GM19372 (cell line): ENCODE results near the gene FHIT.

Source experiments
- ATAC-seq: cut with Tn5 transposase; IDR thresholded peaks from one replicate; pipeline ENCODE4 v1.9.1; 2021; ENCODE audit warnings: mild to moderate bottlenecking, low read depth, moderate library complexity; ENCODE audit not compliant: unreplicated experiment

The FHIT gene

DNA sequence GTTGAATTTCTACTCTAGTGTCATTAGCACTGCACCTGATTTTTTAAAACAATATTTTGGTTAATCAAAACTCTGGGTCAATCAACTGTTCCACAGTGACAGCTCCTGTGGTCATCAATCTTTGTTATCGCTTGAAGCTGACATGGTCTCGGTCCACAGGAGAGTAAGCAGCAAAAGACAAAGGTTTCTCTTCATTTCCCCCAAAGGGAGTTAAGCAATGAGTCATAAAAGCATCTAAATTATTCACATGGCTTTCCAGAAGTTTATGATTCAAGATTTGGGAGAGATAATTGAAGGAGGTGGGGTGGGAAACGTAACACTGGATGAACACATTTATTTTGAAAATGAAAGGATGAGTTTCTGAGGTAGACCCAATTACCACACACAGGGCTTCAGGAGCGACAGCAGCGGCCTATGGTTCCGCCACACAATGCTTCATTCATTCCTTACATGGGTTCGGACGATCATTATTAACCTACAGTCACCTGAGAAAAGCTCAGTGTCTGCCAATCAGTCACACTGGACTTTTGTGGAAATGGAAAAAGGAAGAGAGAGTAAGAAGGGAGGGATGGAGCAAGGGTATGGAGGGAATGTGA is 505.1 kb downstream of the FHIT start:
- no peak for ATAC-seq

DNA sequence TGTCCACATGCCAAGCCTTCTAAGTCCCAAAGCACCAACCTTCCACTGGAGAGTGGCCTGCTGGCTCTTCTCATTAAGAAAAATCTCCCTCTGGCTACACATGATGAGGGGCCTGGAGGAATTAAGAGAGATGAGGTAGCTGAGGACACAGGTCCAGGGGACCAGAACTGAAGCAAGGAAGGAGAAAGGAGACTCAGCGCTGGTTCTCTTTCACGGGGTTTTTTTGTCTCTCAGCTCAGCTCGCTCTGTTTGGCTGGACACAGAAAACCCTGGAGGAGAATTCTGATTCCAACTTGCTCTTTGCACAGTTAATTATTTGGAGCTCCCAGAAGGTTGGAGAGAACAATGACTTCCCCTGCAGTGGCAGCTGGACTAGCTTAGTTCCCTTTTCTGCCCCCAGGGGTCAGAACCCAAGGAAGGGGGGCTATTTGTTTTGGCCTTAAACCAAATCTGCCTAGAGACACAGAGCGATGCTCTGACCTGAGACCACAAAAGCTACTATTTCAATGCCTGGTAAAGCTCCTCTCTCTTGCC is 507.6 kb downstream of the FHIT start:
- ATAC-seq, result no peak

DNA sequence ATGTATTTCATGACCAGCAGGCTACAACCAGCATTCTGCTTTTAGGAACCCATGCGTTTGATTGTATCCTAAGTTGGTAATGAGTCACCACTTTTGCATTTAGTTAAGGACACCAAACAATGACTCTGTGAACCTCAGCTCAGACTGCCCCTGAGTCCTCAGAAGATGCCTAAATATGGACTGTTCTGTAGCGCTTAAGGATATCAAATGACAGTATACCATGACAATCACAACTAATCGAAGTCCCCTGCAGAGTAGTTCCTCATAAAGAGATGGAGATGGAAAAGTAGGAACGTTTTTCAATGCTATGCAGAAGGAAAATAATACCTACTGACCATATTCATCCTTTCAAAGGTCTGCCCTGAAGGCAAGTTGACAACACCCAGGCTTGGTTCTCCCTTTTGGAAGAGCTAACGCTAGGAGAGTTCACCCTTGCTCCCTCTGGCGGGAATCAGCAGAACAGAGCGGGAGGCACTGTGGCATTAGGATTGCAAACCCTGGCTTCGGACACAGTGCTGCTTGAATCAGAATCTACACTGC is 508.6 kb downstream of the FHIT start:
- no peak for ATAC-seq

- ATAC-seq, result no peak
Measured at GRCh38 chr3:60737633-60738399, 513.4 kb downstream of the FHIT start.

DNA sequence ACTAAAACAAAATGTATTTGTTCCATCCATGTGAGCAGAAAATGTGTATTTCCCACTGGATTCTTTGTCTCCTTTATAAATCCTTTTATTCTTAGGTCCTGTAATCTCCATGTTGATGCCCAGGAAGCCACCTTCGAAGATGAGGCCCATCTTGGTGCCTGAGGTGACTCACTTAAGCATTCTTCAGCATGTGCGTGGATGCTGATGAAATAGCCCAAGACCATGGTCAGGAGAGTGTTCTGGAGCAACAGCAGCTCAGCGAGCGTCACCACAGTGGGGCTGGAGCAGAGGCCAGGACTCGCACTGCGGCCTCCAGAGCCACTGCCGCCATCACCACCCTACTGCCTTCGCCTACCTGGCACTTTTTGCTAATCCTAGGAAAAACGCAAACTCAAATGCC is 520.9 kb downstream of the FHIT start:
- no peak for ATAC-seq

DNA sequence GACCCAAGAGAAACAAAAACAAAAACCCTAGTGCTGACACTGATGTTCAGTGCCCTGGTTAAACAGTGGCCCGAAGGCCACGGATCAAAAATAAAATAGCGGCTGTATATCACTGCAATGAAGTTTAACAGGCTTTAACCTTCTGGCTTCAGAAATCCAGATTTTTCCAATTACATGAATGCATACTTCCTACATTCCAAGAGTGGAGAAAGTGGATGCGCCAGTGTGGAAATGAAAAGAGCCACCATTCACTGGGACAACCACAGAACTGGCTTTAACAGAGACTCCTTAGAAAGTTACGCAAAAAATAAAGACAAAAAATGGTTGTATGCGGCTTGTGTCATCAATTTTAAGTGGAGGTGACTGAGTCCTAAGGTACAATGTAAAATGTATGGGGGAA is 522.2 kb downstream of the FHIT start:
- no peak for ATAC-seq

- no peak for ATAC-seq
Measured at GRCh38 chr3:60728006-60728405, 523.2 kb downstream of the FHIT start.

GRCh38 chr3:60720736-60721135 is 530.5 kb downstream of the FHIT start:
- ATAC-seq, result no peak

GRCh38 chr3:60716573-60716972 is 534.7 kb downstream of the FHIT start:
- no peak for ATAC-seq

GRCh38 chr3:60708191-60708975 is 542.9 kb downstream of the FHIT start:
- ATAC-seq, result no peak

DNA sequence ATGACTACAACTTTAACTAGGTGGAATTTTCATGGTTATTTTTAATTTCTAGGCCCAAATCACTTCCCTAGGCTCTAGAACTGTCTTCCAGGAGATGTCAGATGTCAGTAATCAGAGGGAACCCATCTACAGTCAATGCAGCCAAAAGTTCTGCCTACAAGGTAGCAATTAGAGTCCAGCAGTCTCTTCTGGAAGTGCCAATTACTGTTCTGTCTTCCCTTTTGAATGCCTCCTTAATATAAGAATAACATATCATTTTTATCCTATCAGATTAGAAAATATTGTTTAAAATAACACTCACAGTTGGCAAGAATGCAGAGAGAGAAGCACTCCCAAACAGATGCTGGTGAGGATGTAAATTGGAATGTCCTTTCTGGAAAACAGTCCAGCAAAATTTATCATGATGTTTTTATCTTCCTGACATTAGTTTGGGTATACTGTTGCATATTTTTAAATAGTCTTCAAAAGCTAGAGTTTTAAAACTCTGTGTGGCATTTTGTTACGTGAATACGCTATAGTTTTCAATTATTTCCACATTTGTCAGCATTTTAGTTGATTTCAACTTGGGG is 543.7 kb downstream of the FHIT start:
- ATAC-seq, result no peak

GRCh38 chr3:60703956-60704736 is 547.1 kb downstream of the FHIT start:
- no peak for ATAC-seq

DNA sequence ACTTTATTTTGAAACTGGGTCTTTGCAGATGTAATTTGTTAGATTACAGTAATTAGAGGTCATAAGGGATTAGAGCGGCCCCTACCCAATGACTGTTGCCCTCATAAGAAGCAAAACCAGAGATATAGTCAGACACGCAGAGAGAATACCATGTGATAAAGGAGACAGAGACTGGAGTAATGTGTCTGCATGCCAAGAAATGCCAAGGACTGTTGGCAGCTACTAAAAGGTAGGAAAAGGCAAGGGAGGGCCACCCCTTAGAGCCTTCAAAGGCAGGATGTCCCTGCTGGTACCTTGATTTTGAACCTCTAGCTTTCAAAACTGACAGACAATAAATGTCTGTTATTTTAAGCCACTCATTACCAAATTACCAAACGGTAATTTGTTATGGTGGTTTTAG is 548.2 kb downstream of the FHIT start:
- no peak for ATAC-seq

DNA sequence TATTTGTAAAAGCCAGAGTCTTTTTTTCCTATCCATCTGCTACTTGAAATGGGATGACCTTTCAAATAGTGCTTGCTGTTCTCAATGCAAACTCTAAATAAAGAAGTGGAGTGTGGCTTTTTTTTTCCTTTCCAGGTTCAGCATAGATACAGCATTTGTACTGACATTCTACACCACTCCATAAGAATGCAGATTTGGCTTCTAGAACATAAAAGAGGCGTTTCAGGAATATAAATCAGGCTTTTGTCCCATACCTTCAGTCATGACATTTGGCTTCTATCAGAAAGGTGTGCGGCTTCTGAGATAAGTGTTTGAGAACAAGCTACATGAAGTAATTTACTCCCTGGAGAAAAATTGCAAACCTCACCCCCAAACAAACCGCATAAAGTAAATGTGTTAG is 553.1 kb downstream of the FHIT start:
- ATAC-seq, result no peak

GRCh38 chr3:60697132-60697531 is 554.1 kb downstream of the FHIT start:
- no peak for ATAC-seq

- ATAC-seq, result no peak
Measured at GRCh38 chr3:60696428-60697125, 554.7 kb downstream of the FHIT start.

DNA sequence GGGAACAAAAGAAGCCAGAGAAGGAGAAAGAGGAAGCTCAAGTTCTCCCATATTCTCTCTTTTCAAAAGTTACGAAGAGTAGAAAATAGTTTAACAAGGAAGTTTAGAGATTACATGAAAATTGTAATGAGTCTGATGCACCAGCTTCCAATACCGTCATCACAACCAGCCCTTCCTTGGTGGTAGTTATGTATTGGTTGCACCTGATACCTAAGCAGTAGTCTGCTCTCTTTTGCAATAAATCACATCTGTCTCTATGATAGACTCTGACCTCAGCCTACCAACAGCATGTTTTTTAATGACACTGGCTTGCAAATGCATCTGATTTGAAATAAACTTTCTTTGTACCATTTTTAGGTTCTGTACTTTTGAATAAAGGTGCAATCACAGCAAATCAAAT is 575.8 kb downstream of the FHIT start:
- no peak for ATAC-seq

GRCh38 chr3:60674870-60675269 is 576.4 kb downstream of the FHIT start:
- no peak for ATAC-seq

DNA sequence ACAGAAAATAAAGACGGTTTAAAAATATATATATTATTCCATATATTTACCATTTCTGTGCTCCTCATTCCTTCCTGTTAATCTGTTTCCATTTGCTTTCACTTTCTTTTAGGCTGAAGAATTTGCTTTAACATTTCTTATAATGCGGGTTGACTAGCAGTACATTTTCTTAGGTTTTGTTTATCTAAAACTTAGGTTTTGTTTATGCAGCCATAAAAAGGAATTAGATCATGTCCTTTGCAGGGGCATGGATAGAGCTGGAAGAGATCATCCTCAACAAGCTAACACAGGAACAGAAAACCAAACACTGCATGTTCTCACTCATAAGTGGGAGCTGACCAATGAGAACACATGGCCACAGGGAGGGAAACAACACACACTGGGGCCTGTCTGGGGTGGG is 578.1 kb downstream of the FHIT start:
- ATAC-seq, result no peak
